DMS 273 (cell line): ENCODE results near the gene ZNF316.

Source experiments
- DNase-seq: peaks from one replicate; lab custom pipeline; 2025; ENCODE audit not compliant: unreplicated experiment; lab: John Stamatoyannopoulos, UW

Gene ZNF316

GRCh38 chr7:6680146-6680545 is 43.0 kb downstream of the ZNF316 start:
- no peak for DNase-seq

GRCh38 chr7:6691103-6691502 is 54.0 kb downstream of the ZNF316 start:
- DNase-seq: no peak

- DNase-seq: peak; percentile 56
Measured at GRCh38 chr7:6691609-6692106, 54.5 kb downstream of the ZNF316 start.

GRCh38 chr7:6700793-6701192 is 63.7 kb downstream of the ZNF316 start:
- no peak for DNase-seq

GRCh38 chr7:6701860-6702259 is 64.7 kb downstream of the ZNF316 start:
- DNase-seq: no peak
